ENCODE measurements around the gene CENPT.

Gene CENPT

GRCh38 chr16:67844497-67844896 is 3.0 kb downstream of the CENPT start:
- Histone ChIP-seq H3K27me3 (replicated peaks in 2 of 5; ENCODE audit: control insufficient read depth in 4 of 5, insufficient read depth in 5 of 5, low read length in 4 of 5) (no peaks in the 10 kb centered on the region), H3K36me3 (ENCODE audit: control insufficient read depth in 4 of 4, insufficient read depth in 4 of 4, low read length in 3 of 4) (peaks cover 0 to 12% (median 2%) of the 10 kb centered on the region in 4 experiments), H3K9me3 (ENCODE audit: control extremely low read depth in 1 of 5, control insufficient read depth in 4 of 5, insufficient read depth in 2 of 5, low read depth in 1 of 5, low read length in 4 of 5) (no peaks in the 10 kb centered on the region), H3K4me3 (ENCODE audit: control insufficient read depth in 1 of 7, extremely low read depth in 1 of 7, insufficient read depth in 4 of 7, low read depth in 2 of 7, low read length in 6 of 7) (peak overlapping the region in 1 of 7 experiments; percentile 94), H3K4me1 (ENCODE audit: control extremely low read depth in 1 of 4, control insufficient read depth in 4 of 4, insufficient read depth in 4 of 4, low read length in 3 of 4) (peaks cover 23 to 56% (median 52%) of the 10 kb centered on the region in 4 experiments), H3K27ac (ENCODE audit: insufficient read depth in 1 of 2, low read depth in 1 of 2, low read length in 2 of 2, poor library complexity in 1 of 2, severe bottlenecking in 2 of 2) (no peak overlapping the region)
- POLR2A ChIA-PET, result interaction anchor here (0.6 kb wide), 1 partner anchor 640 kb away, joined by 3 read pairs; no protein-coding TSS in a partner anchor
- CTCF ChIA-PET, result interaction anchor here (0.6 to 11.8 kb wide), 11 partner anchors 9 to 385 kb away, joined by 3 to 155 read pairs (median 3); no protein-coding TSS in a partner anchor
- no peak for DNase-seq
- 95% methylated on average over 3 of the region's 4 CpGs for WGBS (ENCODE audit: insufficient coverage)

GRCh38 chr16:67843343-67843765 is 4.1 kb downstream of the CENPT start:
- peaks cover 0 to 9% (median 2%) of the 10 kb centered on the region in 4 experiments for H3K36me3 ChIP-seq (ENCODE audit: control insufficient read depth in 4 of 4, insufficient read depth in 4 of 4, low read length in 3 of 4)
- POLR2A ChIA-PET, result interaction anchor here (0.6 kb wide), 1 partner anchor 49 kb away, joined by 4 read pairs; no protein-coding TSS in a partner anchor
- peaks cover 23 to 56% (median 50%) of the 10 kb centered on the region in 4 experiments for H3K4me1 ChIP-seq (ENCODE audit: control extremely low read depth in 1 of 4, control insufficient read depth in 4 of 4, insufficient read depth in 4 of 4, low read length in 3 of 4)
- H3K27me3 ChIP-seq (replicated peaks in 2 of 5; ENCODE audit: control insufficient read depth in 4 of 5, insufficient read depth in 5 of 5, low read length in 4 of 5), result no peaks in the 10 kb centered on the region
- CTCF ChIA-PET, result interaction anchor here (1.0 to 11.8 kb wide), 7 partner anchors 9 to 387 kb away, joined by 3 to 155 read pairs (median 3); no protein-coding TSS in a partner anchor
- H3K4me3 ChIP-seq (ENCODE audit: control insufficient read depth in 1 of 7, extremely low read depth in 1 of 7, insufficient read depth in 4 of 7, low read depth in 2 of 7, low read length in 6 of 7), result peak overlapping the region; percentile 72 to 99 (median 95)
- H3K9me3 ChIP-seq (ENCODE audit: control extremely low read depth in 1 of 5, control insufficient read depth in 4 of 5, insufficient read depth in 2 of 5, low read depth in 1 of 5, low read length in 4 of 5), result no peaks in the 10 kb centered on the region
- no peak for DNase-seq
- H3K27ac ChIP-seq (ENCODE audit: insufficient read depth in 1 of 2, low read depth in 1 of 2, low read length in 2 of 2, poor library complexity in 1 of 2, severe bottlenecking in 2 of 2), result peak overlapping the region in 1 of 2 experiments; percentile 47
- 18% methylated on average over 11 of the region's 11 CpGs for WGBS (ENCODE audit: insufficient coverage)

GRCh38 chr16:67842509-67843342 is 4.8 kb downstream of the CENPT start:
- Histone ChIP-seq H3K27ac (ENCODE audit: insufficient read depth in 1 of 2, low read depth in 1 of 2, low read length in 2 of 2, poor library complexity in 1 of 2, severe bottlenecking in 2 of 2) (peak overlapping the region; percentile 86 to 91), H3K4me1 (ENCODE audit: control extremely low read depth in 1 of 4, control insufficient read depth in 4 of 4, insufficient read depth in 4 of 4, low read length in 3 of 4) (peaks cover 21 to 50% (median 44%) of the 10 kb centered on the region in 4 experiments), H3K4me3 (ENCODE audit: control insufficient read depth in 1 of 7, extremely low read depth in 1 of 7, insufficient read depth in 4 of 7, low read depth in 2 of 7, low read length in 6 of 7) (peak overlapping the region; percentile 72 to 99 (median 95)), H3K36me3 (ENCODE audit: control insufficient read depth in 4 of 4, insufficient read depth in 4 of 4, low read length in 3 of 4) (peaks cover 0 to 9% (median 2%) of the 10 kb centered on the region in 4 experiments), H3K27me3 (replicated peaks in 2 of 5; ENCODE audit: control insufficient read depth in 4 of 5, insufficient read depth in 5 of 5, low read length in 4 of 5) (no peaks in the 10 kb centered on the region), H3K9me3 (ENCODE audit: control extremely low read depth in 1 of 5, control insufficient read depth in 4 of 5, insufficient read depth in 2 of 5, low read depth in 1 of 5, low read length in 4 of 5) (no peaks in the 10 kb centered on the region)
- WGBS (ENCODE audit: insufficient coverage), result under 1% methylated on average over 53 of the region's 67 CpGs
- CTCF ChIA-PET, result interaction anchor here (1.0 to 11.8 kb wide), 5 partner anchors 9 to 31 kb away, joined by 3 to 155 read pairs (median 3); no protein-coding TSS in a partner anchor
- DNase-seq, result peak; percentile 74 to 86 (median 80)
- POLR2A ChIA-PET, result interaction anchor here (0.6 kb wide), 1 partner anchor 49 kb away, joined by 4 read pairs; no protein-coding TSS in a partner anchor

GRCh38 chr16:67841816-67842508 is 5.5 kb downstream of the CENPT start, which contains the start of gene THAP11:
THAP11 (plus strand) TSS chr16:67842320; CDS start chr16:67842555, 235 bp downstream.
- peak; percentile 95 to 98 (median 96) for DNase-seq
- peak within 1 kb of the TSS; percentile 72 to 99 (median 95) for H3K4me3 ChIP-seq (ENCODE audit: control insufficient read depth in 1 of 7, extremely low read depth in 1 of 7, insufficient read depth in 4 of 7, low read depth in 2 of 7, low read length in 6 of 7)
- peaks cover 21 to 48% (median 40%) of the 10 kb centered on the region in 4 experiments for H3K4me1 ChIP-seq (ENCODE audit: control extremely low read depth in 1 of 4, control insufficient read depth in 4 of 4, insufficient read depth in 4 of 4, low read length in 3 of 4)
- 0% methylated on average over 64 of the region's 83 CpGs for WGBS (ENCODE audit: insufficient coverage)
- no peaks in the 10 kb centered on the region for H3K27me3 ChIP-seq (replicated peaks in 2 of 5; ENCODE audit: control insufficient read depth in 4 of 5, insufficient read depth in 5 of 5, low read length in 4 of 5)
- CTCF ChIA-PET, result interaction anchor here (1.0 to 1.7 kb wide), 3 partner anchors 10 to 25 kb away, joined by 5 to 8 read pairs (median 7); no protein-coding TSS in a partner anchor
- peaks cover 0 to 9% (median 2%) of the 10 kb centered on the region in 4 experiments for H3K36me3 ChIP-seq (ENCODE audit: control insufficient read depth in 4 of 4, insufficient read depth in 4 of 4, low read length in 3 of 4)
- no peaks in the 10 kb centered on the region for H3K9me3 ChIP-seq (ENCODE audit: control extremely low read depth in 1 of 5, control insufficient read depth in 4 of 5, insufficient read depth in 2 of 5, low read depth in 1 of 5, low read length in 4 of 5)
- POLR2A ChIA-PET, result no interaction called here
- peak within 1 kb of the TSS; percentile 86 to 91 for H3K27ac ChIP-seq (ENCODE audit: insufficient read depth in 1 of 2, low read depth in 1 of 2, low read length in 2 of 2, poor library complexity in 1 of 2, severe bottlenecking in 2 of 2)

- H3K27ac ChIP-seq (ENCODE audit: insufficient read depth in 1 of 2, low read depth in 1 of 2, low read length in 2 of 2, poor library complexity in 1 of 2, severe bottlenecking in 2 of 2), result peak overlapping the region in 1 of 2 experiments; percentile 91
- CTCF ChIA-PET, result interaction anchor here (0.9 to 1.9 kb wide), 8 partner anchors 10 to 169 kb away, joined by 3 to 8 read pairs (median 4); no protein-coding TSS in a partner anchor
- peak overlapping the region in 5 of 7 experiments; percentile 72 to 98 (median 95) for H3K4me3 ChIP-seq (ENCODE audit: control insufficient read depth in 1 of 7, extremely low read depth in 1 of 7, insufficient read depth in 4 of 7, low read depth in 2 of 7, low read length in 6 of 7)
- POLR2A ChIA-PET, result interaction anchor here (0.6 kb wide), 1 partner anchor 312 kb away, joined by 3 read pairs; no protein-coding TSS in a partner anchor
- no peaks in the 10 kb centered on the region for H3K9me3 ChIP-seq (ENCODE audit: control extremely low read depth in 1 of 5, control insufficient read depth in 4 of 5, insufficient read depth in 2 of 5, low read depth in 1 of 5, low read length in 4 of 5)
- H3K36me3 ChIP-seq (ENCODE audit: control insufficient read depth in 4 of 4, insufficient read depth in 4 of 4, low read length in 3 of 4), result peaks cover 0 to 9% (median 2%) of the 10 kb centered on the region in 4 experiments
- WGBS (ENCODE audit: insufficient coverage), result 76% methylated on average over 17 of the region's 17 CpGs
- DNase-seq, result no peak
- H3K4me1 ChIP-seq (ENCODE audit: control extremely low read depth in 1 of 4, control insufficient read depth in 4 of 4, insufficient read depth in 4 of 4, low read length in 3 of 4), result peaks cover 21 to 45% (median 40%) of the 10 kb centered on the region in 4 experiments
- no peaks in the 10 kb centered on the region for H3K27me3 ChIP-seq (replicated peaks in 2 of 5; ENCODE audit: control insufficient read depth in 4 of 5, insufficient read depth in 5 of 5, low read length in 4 of 5)
Measured at GRCh38 chr16:67841198-67841815, 6.2 kb downstream of the CENPT start.

- Histone ChIP-seq H3K9me3 (ENCODE audit: control extremely low read depth in 1 of 5, control insufficient read depth in 4 of 5, insufficient read depth in 2 of 5, low read depth in 1 of 5, low read length in 4 of 5) (no peaks in the 10 kb centered on the region), H3K4me3 (ENCODE audit: control insufficient read depth in 1 of 7, extremely low read depth in 1 of 7, insufficient read depth in 4 of 7, low read depth in 2 of 7, low read length in 6 of 7) (no peak overlapping the region), H3K4me1 (ENCODE audit: control extremely low read depth in 1 of 4, control insufficient read depth in 4 of 4, insufficient read depth in 4 of 4, low read length in 3 of 4) (peaks cover 3 to 21% (median 18%) of the 10 kb centered on the region in 4 experiments), H3K27me3 (replicated peaks in 2 of 5; ENCODE audit: control insufficient read depth in 4 of 5, insufficient read depth in 5 of 5, low read length in 4 of 5) (no peaks in the 10 kb centered on the region), H3K27ac (ENCODE audit: insufficient read depth in 1 of 2, low read depth in 1 of 2, low read length in 2 of 2, poor library complexity in 1 of 2, severe bottlenecking in 2 of 2) (no peak overlapping the region), H3K36me3 (ENCODE audit: control insufficient read depth in 4 of 4, insufficient read depth in 4 of 4, low read length in 3 of 4) (no peaks in the 10 kb centered on the region)
- ChIA-PET POLR2A (no interaction called here), CTCF (interaction anchor here (0.7 to 3.1 kb wide), 7 partner anchors 14 to 168 kb away, joined by 3 to 11 read pairs (median 5); no protein-coding TSS in a partner anchor)
- WGBS (ENCODE audit: insufficient coverage), result 96% methylated on average over 2 of the region's 2 CpGs
- no peak for DNase-seq
Measured at GRCh38 chr16:67837811-67838210, 9.7 kb downstream of the CENPT start.
